ENCODE data around the gene RAET1G. TPM values are rescaled to one million over a fixed set of nuclear protein-coding genes. Genes with fewer than 3 reads are reported as not detected.
"Not testable (repeated sequence)": the region's sequence is repeated elsewhere in the genome, so short reads cannot be mapped to it uniquely, and the experiment has no call there.

The RAET1G gene
- total and polyA plus RNA-seq, 2 donors (not counting 3 experiments of a cell fraction or from before 2014, with no cell fraction given), result 1.6 to 2.1 TPM

DNA sequence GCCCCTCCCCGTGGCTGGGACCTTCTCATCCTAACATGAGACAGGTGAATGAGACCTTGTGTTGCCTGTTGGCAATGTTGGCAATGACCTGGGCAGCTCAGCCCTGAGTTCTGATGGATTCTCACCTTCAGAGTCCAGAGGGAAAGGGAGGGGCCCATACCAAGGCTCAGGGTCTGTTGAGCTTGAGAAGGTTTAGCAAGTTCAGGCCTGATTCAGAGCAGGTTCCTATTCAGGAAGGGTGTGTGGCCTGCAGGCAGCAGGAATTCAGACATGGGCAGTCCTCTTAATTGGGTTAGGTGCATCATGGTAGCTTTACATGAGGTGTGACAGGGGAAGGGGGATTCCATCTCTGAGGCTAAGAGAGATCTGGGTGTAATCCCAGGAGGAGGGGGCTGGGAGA is 24.6 kb upstream of the RAET1G start:
- H3K4me3 ChIP-seq (replicated peaks in 1 of 3; ENCODE audit: insufficient read depth in 1 of 3, low read depth in 1 of 3, low read length in 3 of 3); H3K4me2 ChIP-seq (ENCODE audit: insufficient read depth, low read length); dilution Hi-C loops (cut with MboI; ENCODE audit: extremely low pct_ligation_motif_present, low sequenced_read_pairs); DNase-seq (ENCODE audit: low read depth, low spot score); H3K4me1 ChIP-seq (ENCODE audit: control insufficient read depth, extremely low read depth, insufficient read depth, low read length); FAIRE-seq; H3K27ac ChIP-seq (ENCODE audit: insufficient read depth, low read depth, low read length); H3K79me2 ChIP-seq (ENCODE audit: control insufficient read depth, insufficient read depth, low read length); intact Hi-C loops (cut with micrococcal nuclease); H3K36me3 ChIP-seq (ENCODE audit: control insufficient read depth in 2 of 2, extremely low read depth in 1 of 2, insufficient read depth in 2 of 2, low read length in 2 of 2); H2AFZ ChIP-seq (ENCODE audit: low read depth, low read length); BruUV-seq (replicated peaks); CTCF ChIA-PET; POLR2A ChIA-PET; H4K20me1 ChIP-seq (replicated peaks; ENCODE audit: control insufficient read depth, extremely low read depth, insufficient read depth, low read length); H3K9ac ChIP-seq (replicated peaks; ENCODE audit: extremely low read depth, insufficient read depth, low read length); H3K9me3 ChIP-seq (replicated peaks; ENCODE audit: control insufficient read depth, insufficient read depth, low read length); H3K9me1 ChIP-seq (replicated peaks; ENCODE audit: control insufficient read depth, extremely low read depth, insufficient read depth, low read length): not testable (repeated sequence)
- H3K27me3 ChIP-seq (ENCODE audit: control insufficient read depth in 2 of 2, insufficient read depth in 2 of 2, low read length in 2 of 2), result peaks cover 16 to 17% of the 10 kb centered on the region in 2 experiments

DNA sequence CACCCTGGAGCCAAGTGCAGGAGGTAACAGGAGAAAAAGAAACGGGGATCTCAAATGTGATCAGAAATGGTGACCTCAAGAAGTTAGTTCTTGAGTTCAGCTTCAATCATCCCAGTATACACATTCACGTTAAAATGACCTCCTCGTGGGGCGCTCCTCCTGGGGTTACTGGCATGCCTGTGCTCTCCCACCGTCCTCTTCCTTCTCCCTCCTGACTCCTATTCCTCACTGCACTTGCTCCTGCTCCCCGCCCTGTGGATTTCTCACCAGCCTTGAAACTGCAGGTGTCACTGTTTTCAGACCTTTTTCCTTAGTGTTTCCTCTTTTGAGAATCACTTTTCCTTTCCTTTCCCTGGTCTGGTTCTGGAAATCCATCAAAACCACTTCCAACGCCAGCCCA is 23.7 kb upstream of the RAET1G start:
- POLR2A ChIA-PET; H3K4me3 ChIP-seq (replicated peaks in 1 of 3; ENCODE audit: insufficient read depth in 1 of 3, low read depth in 1 of 3, low read length in 3 of 3); CTCF ChIA-PET; H3K4me2 ChIP-seq (ENCODE audit: insufficient read depth, low read length); H3K27ac ChIP-seq (ENCODE audit: insufficient read depth, low read depth, low read length); BruUV-seq (replicated peaks); FAIRE-seq; dilution Hi-C loops (cut with MboI; ENCODE audit: extremely low pct_ligation_motif_present, low sequenced_read_pairs); H3K36me3 ChIP-seq (ENCODE audit: control insufficient read depth in 2 of 2, extremely low read depth in 1 of 2, insufficient read depth in 2 of 2, low read length in 2 of 2); H3K9ac ChIP-seq (replicated peaks; ENCODE audit: extremely low read depth, insufficient read depth, low read length); H3K9me3 ChIP-seq (replicated peaks; ENCODE audit: control insufficient read depth, insufficient read depth, low read length); H2AFZ ChIP-seq (ENCODE audit: low read depth, low read length); H3K79me2 ChIP-seq (ENCODE audit: control insufficient read depth, insufficient read depth, low read length); H4K20me1 ChIP-seq (replicated peaks; ENCODE audit: control insufficient read depth, extremely low read depth, insufficient read depth, low read length); H3K4me1 ChIP-seq (ENCODE audit: control insufficient read depth, extremely low read depth, insufficient read depth, low read length); DNase-seq (ENCODE audit: low read depth, low spot score); intact Hi-C loops (cut with micrococcal nuclease); H3K9me1 ChIP-seq (replicated peaks; ENCODE audit: control insufficient read depth, extremely low read depth, insufficient read depth, low read length): not testable (repeated sequence)
- peaks cover 9 to 10% of the 10 kb centered on the region in 2 experiments for H3K27me3 ChIP-seq (ENCODE audit: control insufficient read depth in 2 of 2, insufficient read depth in 2 of 2, low read length in 2 of 2)

DNA sequence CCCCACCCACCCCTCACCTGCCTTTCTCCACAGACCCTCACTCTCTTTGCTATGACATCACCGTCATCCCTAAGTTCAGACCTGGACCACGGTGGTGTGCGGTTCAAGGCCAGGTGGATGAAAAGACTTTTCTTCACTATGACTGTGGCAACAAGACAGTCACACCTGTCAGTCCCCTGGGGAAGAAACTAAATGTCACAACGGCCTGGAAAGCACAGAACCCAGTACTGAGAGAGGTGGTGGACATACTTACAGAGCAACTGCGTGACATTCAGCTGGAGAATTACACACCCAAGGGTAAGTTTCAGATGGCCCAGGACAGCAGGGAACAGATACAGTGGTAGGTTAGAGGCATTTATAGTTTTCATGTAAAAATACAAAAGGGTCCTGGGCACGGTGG is 22.4 kb upstream of the RAET1G start:
- DNase-seq (ENCODE audit: low read depth, low spot score); H3K4me1 ChIP-seq (ENCODE audit: control insufficient read depth, extremely low read depth, insufficient read depth, low read length); POLR2A ChIA-PET; BruUV-seq (replicated peaks); H3K4me2 ChIP-seq (ENCODE audit: insufficient read depth, low read length); H3K9me3 ChIP-seq (replicated peaks; ENCODE audit: control insufficient read depth, insufficient read depth, low read length); H3K27me3 ChIP-seq (ENCODE audit: control insufficient read depth in 2 of 2, insufficient read depth in 2 of 2, low read length in 2 of 2); H3K9me1 ChIP-seq (replicated peaks; ENCODE audit: control insufficient read depth, extremely low read depth, insufficient read depth, low read length); H3K27ac ChIP-seq (ENCODE audit: insufficient read depth, low read depth, low read length); FAIRE-seq; H3K36me3 ChIP-seq (ENCODE audit: control insufficient read depth in 2 of 2, extremely low read depth in 1 of 2, insufficient read depth in 2 of 2, low read length in 2 of 2); CTCF ChIA-PET; H4K20me1 ChIP-seq (replicated peaks; ENCODE audit: control insufficient read depth, extremely low read depth, insufficient read depth, low read length); H2AFZ ChIP-seq (ENCODE audit: low read depth, low read length); H3K4me3 ChIP-seq (replicated peaks in 1 of 3; ENCODE audit: insufficient read depth in 1 of 3, low read depth in 1 of 3, low read length in 3 of 3); dilution Hi-C loops (cut with MboI; ENCODE audit: extremely low pct_ligation_motif_present, low sequenced_read_pairs); H3K79me2 ChIP-seq (ENCODE audit: control insufficient read depth, insufficient read depth, low read length); H3K9ac ChIP-seq (replicated peaks; ENCODE audit: extremely low read depth, insufficient read depth, low read length); intact Hi-C loops (cut with micrococcal nuclease): not testable (repeated sequence)

DNA sequence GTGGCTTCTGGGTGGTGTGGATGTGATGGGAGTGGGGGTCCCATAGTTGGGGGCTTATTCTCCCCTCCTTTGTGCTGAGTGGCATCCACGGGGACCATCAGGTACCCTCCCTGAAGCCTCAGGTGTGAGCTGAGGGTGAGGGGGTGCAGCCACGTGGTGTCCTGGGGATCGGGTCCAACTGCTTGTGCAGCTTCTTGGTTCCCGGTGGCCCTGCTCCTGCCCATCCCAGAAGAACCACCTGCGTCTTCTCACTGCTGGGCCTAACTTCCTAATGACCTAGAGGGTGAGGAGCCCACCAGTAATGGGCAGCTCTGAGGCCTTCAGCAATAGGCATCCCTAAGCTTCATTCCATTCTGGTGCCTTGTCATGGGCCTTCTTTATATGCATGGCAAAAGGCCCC is 20.4 kb upstream of the RAET1G start:
- H3K4me2 ChIP-seq (ENCODE audit: insufficient read depth, low read length); H3K9me1 ChIP-seq (replicated peaks; ENCODE audit: control insufficient read depth, extremely low read depth, insufficient read depth, low read length); POLR2A ChIA-PET; H2AFZ ChIP-seq (ENCODE audit: low read depth, low read length); H3K9me3 ChIP-seq (replicated peaks; ENCODE audit: control insufficient read depth, insufficient read depth, low read length); H3K4me3 ChIP-seq (replicated peaks in 1 of 3; ENCODE audit: insufficient read depth in 1 of 3, low read depth in 1 of 3, low read length in 3 of 3); H4K20me1 ChIP-seq (replicated peaks; ENCODE audit: control insufficient read depth, extremely low read depth, insufficient read depth, low read length); BruUV-seq (replicated peaks); CTCF ChIA-PET; FAIRE-seq; DNase-seq (ENCODE audit: low read depth, low spot score); dilution Hi-C loops (cut with MboI; ENCODE audit: extremely low pct_ligation_motif_present, low sequenced_read_pairs); intact Hi-C loops (cut with micrococcal nuclease); H3K9ac ChIP-seq (replicated peaks; ENCODE audit: extremely low read depth, insufficient read depth, low read length); H3K36me3 ChIP-seq (ENCODE audit: control insufficient read depth in 2 of 2, extremely low read depth in 1 of 2, insufficient read depth in 2 of 2, low read length in 2 of 2); H3K27ac ChIP-seq (ENCODE audit: insufficient read depth, low read depth, low read length); H3K79me2 ChIP-seq (ENCODE audit: control insufficient read depth, insufficient read depth, low read length): not testable (repeated sequence)
- peaks cover 18 to 24% of the 10 kb centered on the region in 2 experiments for H3K27me3 ChIP-seq (ENCODE audit: control insufficient read depth in 2 of 2, insufficient read depth in 2 of 2, low read length in 2 of 2)
- H3K4me1 ChIP-seq (ENCODE audit: control insufficient read depth, extremely low read depth, insufficient read depth, low read length), result peaks cover 11% of the 10 kb centered on the region

Measured in endothelial cell of umbilical vein (primary cell).